Nephron (organoid): Measurements from ENCODE around the gene MGST2.

Experiments used
- H3K27ac Mint-ChIP-seq, 3 experiments: 2 replicates each; pipeline ENCODE4 v1.8.0; 2020; ENCODE audit warnings: mixed read lengths in 3 of 3, mild to moderate bottlenecking in 2 of 3, moderate library complexity in 1 of 3
- H3K27me3 Mint-ChIP-seq: 2 replicates; pipeline ENCODE4 v1.8.0; 2021; ENCODE audit warnings: low read depth, mild to moderate bottlenecking, moderate library complexity, mixed read lengths
- H3K36me3 Mint-ChIP-seq: 2 replicates; pipeline ENCODE4 v1.8.0; 2020; ENCODE audit warnings: low read depth, mixed read lengths
- H3K4me1 Mint-ChIP-seq: 2 replicates; pipeline ENCODE4 v1.8.0; 2020; ENCODE audit warnings: mixed read lengths
- H3K4me3 Mint-ChIP-seq, 3 experiments: 2 replicates each; pipeline ENCODE4 v1.8.0; 2020; ENCODE audit warnings: mild to moderate bottlenecking in 3 of 3, mixed read lengths in 3 of 3, moderate library complexity in 2 of 3
- H3K9me3 Mint-ChIP-seq: 2 replicates; pipeline ENCODE4 v1.8.0; 2020; ENCODE audit warnings: mixed read lengths
- TF ChIP-seq, protein P1 (sequence below), 3 experiments: fragments of 200-600 bp; sonication (generic); IDR thresholded peaks; one replicate each; pipeline ENCODE4 v1.5.0; 2021; ENCODE audit warnings: antibody characterized with exemption in 3 of 3; ENCODE audit not compliant: unreplicated experiment in 3 of 3

MGST2 gene

DNA sequence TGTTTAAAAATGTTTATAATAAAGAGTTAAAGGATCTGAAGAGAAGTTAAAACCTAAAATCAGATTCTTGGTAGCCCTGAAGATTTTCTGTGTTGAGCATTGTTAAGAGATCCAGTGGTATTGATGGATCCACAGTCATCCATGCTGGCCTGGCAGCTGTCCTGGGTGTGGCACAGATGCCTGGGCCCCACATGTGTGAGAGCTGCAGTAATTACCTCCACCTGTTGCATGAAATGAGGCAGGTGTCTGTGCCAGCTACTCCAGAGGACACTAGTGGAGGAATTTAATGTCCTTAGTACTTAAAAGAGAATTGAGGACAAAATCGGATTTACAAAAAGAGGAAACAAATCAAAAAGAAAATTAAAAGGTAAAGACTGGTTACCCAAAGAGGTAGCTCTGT lies 44.0 kb downstream of the MGST2 start:
- Mint-ChIP-seq H3K9me3 (peaks cover 15% of the 10 kb centered on the region), H3K4me1 (peaks cover 8% of the 10 kb centered on the region), H3K27ac (peak overlapping the region in 1 of 3 experiments; percentile 30), H3K4me3 (no peak overlapping the region), H3K27me3 (no peaks in the 10 kb centered on the region), H3K36me3 (peaks cover 52% of the 10 kb centered on the region)
- TF ChIP-seq, protein P1, sequence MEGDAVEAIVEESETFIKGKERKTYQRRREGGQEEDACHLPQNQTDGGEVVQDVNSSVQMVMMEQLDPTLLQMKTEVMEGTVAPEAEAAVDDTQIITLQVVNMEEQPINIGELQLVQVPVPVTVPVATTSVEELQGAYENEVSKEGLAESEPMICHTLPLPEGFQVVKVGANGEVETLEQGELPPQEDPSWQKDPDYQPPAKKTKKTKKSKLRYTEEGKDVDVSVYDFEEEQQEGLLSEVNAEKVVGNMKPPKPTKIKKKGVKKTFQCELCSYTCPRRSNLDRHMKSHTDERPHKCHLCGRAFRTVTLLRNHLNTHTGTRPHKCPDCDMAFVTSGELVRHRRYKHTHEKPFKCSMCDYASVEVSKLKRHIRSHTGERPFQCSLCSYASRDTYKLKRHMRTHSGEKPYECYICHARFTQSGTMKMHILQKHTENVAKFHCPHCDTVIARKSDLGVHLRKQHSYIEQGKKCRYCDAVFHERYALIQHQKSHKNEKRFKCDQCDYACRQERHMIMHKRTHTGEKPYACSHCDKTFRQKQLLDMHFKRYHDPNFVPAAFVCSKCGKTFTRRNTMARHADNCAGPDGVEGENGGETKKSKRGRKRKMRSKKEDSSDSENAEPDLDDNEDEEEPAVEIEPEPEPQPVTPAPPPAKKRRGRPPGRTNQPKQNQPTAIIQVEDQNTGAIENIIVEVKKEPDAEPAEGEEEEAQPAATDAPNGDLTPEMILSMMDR (IDR thresholded peaks at IDR 0.05; ENCODE audit: unreplicated experiment in 3 of 3), result no peak

DNA sequence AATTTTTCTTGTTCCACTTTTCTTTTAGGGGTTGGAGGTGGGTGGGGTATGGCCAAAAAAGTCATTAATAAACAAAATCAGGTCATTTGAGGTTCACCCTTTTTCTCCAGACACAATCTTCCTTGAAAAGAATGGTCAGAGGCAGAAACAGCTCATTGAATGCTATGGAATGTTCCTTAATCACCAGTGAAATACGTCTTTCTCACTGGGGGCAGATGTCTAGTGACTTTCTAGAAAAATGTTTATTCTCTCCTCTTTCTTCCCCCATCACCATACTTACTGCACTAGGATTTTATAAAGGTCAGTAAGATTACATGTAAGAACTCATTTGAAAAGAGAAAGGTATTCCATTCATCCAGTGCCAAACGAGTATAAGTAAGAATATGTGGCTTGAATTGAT lies 44.5 kb downstream of the MGST2 start:
- TF ChIP-seq, protein P1 (IDR thresholded peaks at IDR 0.05; ENCODE audit: unreplicated experiment in 3 of 3), result no peak
- peaks cover 50% of the 10 kb centered on the region for H3K36me3 Mint-ChIP-seq
- H3K27me3 Mint-ChIP-seq, result no peaks in the 10 kb centered on the region
- H3K27ac Mint-ChIP-seq, result no peak overlapping the region
- H3K4me3 Mint-ChIP-seq, result no peak overlapping the region
- H3K9me3 Mint-ChIP-seq, result peaks cover 15% of the 10 kb centered on the region
- peaks cover 8% of the 10 kb centered on the region for H3K4me1 Mint-ChIP-seq

DNA sequence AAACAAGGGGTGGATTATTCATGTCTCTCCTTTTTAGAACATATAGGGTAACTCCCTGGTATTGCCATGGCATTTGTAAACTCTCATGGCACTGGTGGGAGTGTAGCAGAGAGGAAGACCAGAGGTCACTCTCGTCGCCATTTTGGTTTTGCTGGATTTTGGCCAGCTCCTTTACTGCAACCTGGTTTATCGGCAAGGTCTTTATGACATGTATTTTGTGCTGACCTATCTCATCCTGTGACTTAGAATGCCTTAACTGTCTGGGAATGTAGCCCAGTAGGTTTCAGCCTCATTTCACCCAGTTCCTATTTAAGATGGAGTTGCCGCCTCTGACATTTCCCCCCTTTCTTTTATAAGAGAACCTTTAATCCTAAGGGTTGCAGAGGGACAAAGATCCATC lies 45.8 kb downstream of the MGST2 start:
- Mint-ChIP-seq H3K4me1 (peaks cover 8% of the 10 kb centered on the region), H3K9me3 (peaks cover 12% of the 10 kb centered on the region), H3K36me3 (peaks cover 38% of the 10 kb centered on the region)

DNA sequence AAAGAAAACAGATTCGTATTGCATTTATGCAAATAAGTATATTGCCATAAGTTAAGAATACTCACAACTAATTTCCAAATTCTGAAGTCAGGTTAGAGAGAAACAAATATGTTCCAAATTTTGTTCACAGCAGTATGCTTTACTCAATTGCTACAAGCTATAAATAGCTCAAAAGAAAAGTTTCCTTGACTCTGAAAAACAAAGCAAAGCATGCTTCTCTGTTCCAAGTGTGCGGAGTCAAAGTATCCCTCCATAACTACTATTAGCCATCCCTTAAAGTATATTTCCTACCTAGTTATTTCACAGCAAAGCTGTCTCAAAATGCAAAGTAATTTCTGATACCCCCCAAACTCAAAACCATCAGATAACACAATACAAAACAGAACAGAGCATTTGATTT lies 47.3 kb downstream of the MGST2 start:
- Mint-ChIP-seq H3K36me3 (peaks cover 43% of the 10 kb centered on the region), H3K27ac (no peak overlapping the region), H3K27me3 (no peaks in the 10 kb centered on the region), H3K4me1 (peaks cover 8% of the 10 kb centered on the region), H3K4me3 (no peak overlapping the region), H3K9me3 (peaks cover 9% of the 10 kb centered on the region)
- TF ChIP-seq, protein P1 (IDR thresholded peaks at IDR 0.05; ENCODE audit: unreplicated experiment in 3 of 3), result no peak

More for the DNA sequence above, 45.8 kb downstream of the MGST2 start:
- Mint-ChIP-seq H3K27me3 (no peaks in the 10 kb centered on the region), H3K27ac (no peak overlapping the region), H3K4me3 (no peak overlapping the region)
- TF ChIP-seq, protein P1 (IDR thresholded peaks at IDR 0.05; ENCODE audit: unreplicated experiment in 3 of 3), result no peak

DNA sequence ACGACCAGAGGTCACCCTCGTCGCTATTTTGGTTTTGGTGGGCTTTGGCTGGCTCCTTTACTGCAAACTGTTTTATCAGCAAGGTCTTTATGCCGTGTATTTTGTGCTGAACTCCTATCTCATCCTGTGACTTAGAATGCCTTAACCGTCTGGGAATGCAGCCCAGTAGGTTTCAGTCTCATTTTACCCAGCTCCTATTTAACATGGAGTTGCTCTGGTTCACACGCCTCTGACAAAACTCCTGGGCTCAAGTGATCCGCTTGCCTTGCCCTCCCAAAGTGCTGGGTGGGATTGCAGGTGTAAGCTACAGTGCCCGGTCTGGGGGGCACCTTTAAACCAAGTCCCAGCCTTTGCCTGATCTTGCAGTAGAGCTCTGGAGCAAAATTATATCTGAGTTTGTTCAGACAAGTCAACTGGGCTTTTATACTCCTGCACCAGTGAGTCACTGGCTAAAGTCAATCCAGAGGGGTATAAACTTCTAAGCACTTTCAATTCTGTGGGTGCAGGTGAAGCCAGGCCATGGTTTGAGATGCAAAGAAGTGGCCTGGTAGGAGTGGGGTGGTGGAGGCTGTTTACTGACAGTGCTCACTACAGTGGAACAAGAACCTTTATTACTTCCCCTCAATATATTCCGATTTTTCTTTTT lies 50.2 kb downstream of the MGST2 start:
- Mint-ChIP-seq H3K4me3 (no peak overlapping the region), H3K36me3 (peaks cover 38% of the 10 kb centered on the region), H3K27me3 (no peaks in the 10 kb centered on the region), H3K9me3 (no peaks in the 10 kb centered on the region), H3K4me1 (no peaks in the 10 kb centered on the region), H3K27ac (no peak overlapping the region)
- TF ChIP-seq, protein P1 (IDR thresholded peaks at IDR 0.05; ENCODE audit: unreplicated experiment in 3 of 3), result no peak

DNA sequence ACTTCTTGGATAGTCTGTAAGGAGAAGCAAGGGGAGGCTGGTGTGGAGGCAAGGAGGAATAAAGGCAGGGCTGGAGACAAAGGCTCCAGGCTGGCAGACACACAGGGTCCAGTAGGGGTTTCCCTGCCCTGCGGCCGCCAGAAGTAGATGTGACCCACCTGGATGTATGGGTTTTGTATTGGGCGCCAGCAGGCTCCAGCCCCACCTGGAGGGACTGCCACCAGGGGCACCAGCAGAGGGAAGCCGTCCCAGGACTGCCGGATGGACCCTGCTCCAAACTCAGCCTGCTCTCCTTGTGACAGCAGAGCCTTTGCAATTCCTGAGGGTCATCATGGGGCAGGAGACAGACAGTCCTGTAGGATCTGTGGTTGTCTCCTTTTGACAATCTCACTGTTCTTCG lies 52.7 kb downstream of the MGST2 start:
- H3K4me3 Mint-ChIP-seq, result no peak overlapping the region
- H3K4me1 Mint-ChIP-seq, result no peaks in the 10 kb centered on the region
- peaks cover 40% of the 10 kb centered on the region for H3K36me3 Mint-ChIP-seq
- TF ChIP-seq, protein P1 (IDR thresholded peaks at IDR 0.05; ENCODE audit: unreplicated experiment in 3 of 3), result no peak
- H3K9me3 Mint-ChIP-seq, result no peaks in the 10 kb centered on the region
- no peak overlapping the region for H3K27ac Mint-ChIP-seq
- H3K27me3 Mint-ChIP-seq, result no peaks in the 10 kb centered on the region
